ENCODE results near the gene NAPG. TPM values are rescaled to one million over a fixed set of nuclear protein-coding genes. Genes with fewer than 3 reads are reported as not detected.
"Not testable (repeated sequence)": the region's sequence is repeated elsewhere in the genome, so short reads cannot be mapped to it uniquely, and the experiment has no call there.

NAPG gene
- total RNA-seq, 1 donor from 2014 or later: 31.1 TPM

- peaks cover 0 to 2% of the 10 kb centered on the region in 2 donors for H3K4me1 ChIP-seq
- intact Hi-C loops (cut with DNase I): loop anchor here (10.0 kb wide), 1 partner anchor 589 kb away; no protein-coding TSS in a partner anchor
- no peak for DNase-seq (ENCODE audit: low spot score in 2 of 2)
- no peaks in the 10 kb centered on the region for H3K36me3 ChIP-seq
- TF ChIP-seq, protein P1, sequence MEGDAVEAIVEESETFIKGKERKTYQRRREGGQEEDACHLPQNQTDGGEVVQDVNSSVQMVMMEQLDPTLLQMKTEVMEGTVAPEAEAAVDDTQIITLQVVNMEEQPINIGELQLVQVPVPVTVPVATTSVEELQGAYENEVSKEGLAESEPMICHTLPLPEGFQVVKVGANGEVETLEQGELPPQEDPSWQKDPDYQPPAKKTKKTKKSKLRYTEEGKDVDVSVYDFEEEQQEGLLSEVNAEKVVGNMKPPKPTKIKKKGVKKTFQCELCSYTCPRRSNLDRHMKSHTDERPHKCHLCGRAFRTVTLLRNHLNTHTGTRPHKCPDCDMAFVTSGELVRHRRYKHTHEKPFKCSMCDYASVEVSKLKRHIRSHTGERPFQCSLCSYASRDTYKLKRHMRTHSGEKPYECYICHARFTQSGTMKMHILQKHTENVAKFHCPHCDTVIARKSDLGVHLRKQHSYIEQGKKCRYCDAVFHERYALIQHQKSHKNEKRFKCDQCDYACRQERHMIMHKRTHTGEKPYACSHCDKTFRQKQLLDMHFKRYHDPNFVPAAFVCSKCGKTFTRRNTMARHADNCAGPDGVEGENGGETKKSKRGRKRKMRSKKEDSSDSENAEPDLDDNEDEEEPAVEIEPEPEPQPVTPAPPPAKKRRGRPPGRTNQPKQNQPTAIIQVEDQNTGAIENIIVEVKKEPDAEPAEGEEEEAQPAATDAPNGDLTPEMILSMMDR (IDR thresholded peaks at IDR 0.05): no peak
- H3K4me3 ChIP-seq: no peak overlapping the region
- H3K9me3 ChIP-seq: no peaks in the 10 kb centered on the region
- H3K27ac ChIP-seq: no peak overlapping the region
- H3K27me3 ChIP-seq: no peaks in the 10 kb centered on the region
Observed at GRCh38 chr18:10565835-10566234, 40.0 kb downstream of the NAPG start.

DNA sequence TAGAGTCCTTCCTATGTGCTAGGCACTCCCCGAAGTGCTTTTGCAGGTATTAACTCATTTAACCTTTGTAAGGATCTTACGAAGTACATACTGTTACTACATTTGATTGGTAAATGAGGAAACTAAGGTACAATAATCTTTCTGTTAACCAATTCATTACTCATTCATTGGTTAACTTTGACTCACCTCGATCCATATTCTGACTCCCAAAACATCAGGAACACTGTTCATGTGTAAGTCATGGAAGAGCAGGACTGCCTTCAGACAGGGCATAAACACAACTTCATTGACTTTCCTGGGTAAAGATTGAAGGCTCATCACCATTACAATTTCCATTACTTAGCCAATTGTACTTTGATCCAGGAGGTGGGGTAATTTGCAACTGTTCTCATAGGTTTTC is 40.6 kb downstream of the NAPG start:
- intact Hi-C loops (cut with DNase I): loop anchor here (10.0 kb wide), 1 partner anchor 588 kb away; no protein-coding TSS in a partner anchor

GRCh38 chr18:10569941-10570340 is 44.1 kb downstream of the NAPG start:
- not testable (repeated sequence) for H3K4me1 ChIP-seq; H3K4me3 ChIP-seq; H3K9me3 ChIP-seq; DNase-seq (ENCODE audit: low spot score in 2 of 2); H3K36me3 ChIP-seq; H3K27me3 ChIP-seq; H3K27ac ChIP-seq
- intact Hi-C loops (cut with DNase I): loop anchor here (10.0 kb wide), 1 partner anchor 585 kb away; no protein-coding TSS in a partner anchor

More for the DNA sequence above, 40.6 kb downstream of the NAPG start:
- TF ChIP-seq, protein P1 (IDR thresholded peaks at IDR 0.05): no peak
- Histone ChIP-seq H3K36me3 (no peaks in the 10 kb centered on the region), H3K4me3 (no peak overlapping the region), H3K27ac (no peak overlapping the region), H3K27me3 (no peaks in the 10 kb centered on the region), H3K9me3 (no peaks in the 10 kb centered on the region), H3K4me1 (peaks cover 0 to 2% of the 10 kb centered on the region in 2 donors)
- no peak for DNase-seq (ENCODE audit: low spot score in 2 of 2)

DNA sequence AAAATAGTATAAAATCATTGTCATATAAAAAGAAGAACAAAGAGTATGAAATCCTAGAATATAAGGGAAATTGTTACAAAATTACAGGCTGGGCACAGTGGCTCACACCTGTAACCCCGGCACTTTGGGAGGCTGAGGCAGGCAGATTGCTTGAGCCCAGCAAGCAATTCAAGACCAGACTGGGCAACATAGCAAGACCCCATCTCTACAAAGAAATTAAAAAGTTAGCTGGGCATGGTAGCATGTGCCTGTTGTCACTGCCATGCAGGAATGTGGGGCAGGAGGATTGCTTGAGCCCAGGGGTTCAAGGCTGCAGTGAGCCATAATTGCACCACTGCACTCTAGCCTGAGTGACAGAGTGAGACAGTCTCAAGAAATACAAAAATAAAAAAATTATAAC is 44.8 kb downstream of the NAPG start:
- H3K27ac ChIP-seq: no peak overlapping the region
- no peak for DNase-seq (ENCODE audit: low spot score in 2 of 2)
- H3K4me3 ChIP-seq: no peak overlapping the region
- intact Hi-C loops (cut with DNase I): no loop called here
- H3K36me3 ChIP-seq: no peaks in the 10 kb centered on the region
- TF ChIP-seq, protein P1 (IDR thresholded peaks at IDR 0.05): no peak
- H3K9me3 ChIP-seq: no peaks in the 10 kb centered on the region
- no peaks in the 10 kb centered on the region for H3K4me1 ChIP-seq
- H3K27me3 ChIP-seq: no peaks in the 10 kb centered on the region

GRCh38 chr18:10571537-10571936 is 45.7 kb downstream of the NAPG start:
- TF ChIP-seq, protein P1 (IDR thresholded peaks at IDR 0.05): no peak
- intact Hi-C loops (cut with DNase I): no loop called here

DNA sequence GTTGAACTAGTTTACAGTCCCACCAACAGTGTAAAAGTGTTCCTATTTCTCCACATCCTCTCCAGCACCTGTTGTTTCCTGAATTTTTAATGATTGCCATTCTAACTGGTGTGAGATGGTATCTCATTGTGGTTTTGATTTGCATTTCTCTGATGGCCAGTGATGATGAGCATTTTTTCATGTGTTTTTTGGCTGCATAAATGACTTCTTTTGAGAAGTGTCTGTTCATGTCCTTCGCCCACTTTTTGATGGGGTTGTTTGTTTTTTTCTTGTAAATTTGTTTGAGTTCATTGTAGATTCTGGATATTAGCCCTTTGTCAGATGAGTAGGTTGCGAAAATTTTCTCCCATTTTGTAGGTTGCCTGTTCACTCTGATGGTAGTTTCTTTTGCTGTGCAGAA is 47.4 kb downstream of the NAPG start:
- intact Hi-C loops (cut with DNase I); H3K27ac ChIP-seq; H3K36me3 ChIP-seq; H3K4me1 ChIP-seq; H3K9me3 ChIP-seq; H3K27me3 ChIP-seq; H3K4me3 ChIP-seq; DNase-seq (ENCODE audit: low spot score in 2 of 2): not testable (repeated sequence)

More at GRCh38 chr18:10571537-10571936, 45.7 kb downstream of the NAPG start:
- H3K9me3 ChIP-seq: no peaks in the 10 kb centered on the region
- H3K4me1 ChIP-seq: no peaks in the 10 kb centered on the region
- H3K27me3 ChIP-seq: no peaks in the 10 kb centered on the region
- H3K36me3 ChIP-seq: no peaks in the 10 kb centered on the region
- no peak for DNase-seq (ENCODE audit: low spot score in 2 of 2)
- no peak overlapping the region for H3K4me3 ChIP-seq
- H3K27ac ChIP-seq: no peak overlapping the region

- H3K36me3 ChIP-seq; H3K9me3 ChIP-seq; H3K27me3 ChIP-seq; H3K4me1 ChIP-seq; H3K27ac ChIP-seq; H3K4me3 ChIP-seq; intact Hi-C loops (cut with DNase I); DNase-seq (ENCODE audit: low spot score in 2 of 2): not testable (repeated sequence)
Observed at GRCh38 chr18:10574412-10574811, 48.6 kb downstream of the NAPG start.

DNA sequence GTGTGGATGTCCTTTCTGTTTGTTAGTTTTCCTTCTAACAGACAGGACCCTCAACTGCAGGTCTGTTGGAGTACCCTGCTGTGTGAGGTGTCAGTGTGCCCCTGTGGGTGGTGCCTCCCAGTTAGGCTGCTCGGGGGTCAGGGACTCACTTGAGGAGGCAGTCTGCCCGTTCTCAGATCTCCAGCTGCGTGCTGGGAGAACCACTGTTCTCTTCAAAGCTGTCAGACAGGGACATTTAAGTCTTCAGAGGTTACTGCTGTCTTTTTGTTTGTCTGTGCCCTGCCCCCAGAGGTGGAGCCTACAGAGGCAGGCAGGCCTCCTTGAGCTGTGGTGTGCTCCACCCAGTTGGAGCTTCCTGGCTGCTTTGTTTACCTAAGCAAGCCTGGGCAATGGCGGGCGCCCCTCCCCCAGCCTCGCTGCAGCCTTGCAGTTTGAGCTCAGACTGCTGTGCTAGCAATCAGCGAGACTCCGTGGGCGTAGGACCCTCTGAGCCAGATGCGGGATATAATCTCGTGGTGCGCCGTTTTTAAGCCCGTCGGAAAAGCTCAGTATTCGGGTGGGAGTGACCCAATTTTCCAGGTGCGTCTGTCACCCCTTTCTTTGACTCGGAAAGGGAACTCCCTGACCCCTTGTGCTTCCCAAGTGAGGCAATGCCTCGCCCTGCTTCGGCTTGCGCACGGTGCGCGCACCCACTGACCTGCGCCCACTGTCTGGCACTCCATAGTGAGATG is 52.2 kb downstream of the NAPG start:
- DNase-seq (ENCODE audit: low spot score in 2 of 2); H3K9me3 ChIP-seq; H3K36me3 ChIP-seq; H3K27me3 ChIP-seq; H3K27ac ChIP-seq; H3K4me1 ChIP-seq; intact Hi-C loops (cut with DNase I); H3K4me3 ChIP-seq: not testable (repeated sequence)

- DNase-seq (ENCODE audit: low spot score in 2 of 2); H3K4me1 ChIP-seq; H3K4me3 ChIP-seq; intact Hi-C loops (cut with DNase I); H3K27me3 ChIP-seq; H3K36me3 ChIP-seq; H3K9me3 ChIP-seq; H3K27ac ChIP-seq: not testable (repeated sequence)
Observed at GRCh38 chr18:10578573-10578899, 52.7 kb downstream of the NAPG start.

Data from ascending aorta (tissue), 2 donors.